ENCODE measurements around the gene CFAP157.

The CFAP157 gene

DNA sequence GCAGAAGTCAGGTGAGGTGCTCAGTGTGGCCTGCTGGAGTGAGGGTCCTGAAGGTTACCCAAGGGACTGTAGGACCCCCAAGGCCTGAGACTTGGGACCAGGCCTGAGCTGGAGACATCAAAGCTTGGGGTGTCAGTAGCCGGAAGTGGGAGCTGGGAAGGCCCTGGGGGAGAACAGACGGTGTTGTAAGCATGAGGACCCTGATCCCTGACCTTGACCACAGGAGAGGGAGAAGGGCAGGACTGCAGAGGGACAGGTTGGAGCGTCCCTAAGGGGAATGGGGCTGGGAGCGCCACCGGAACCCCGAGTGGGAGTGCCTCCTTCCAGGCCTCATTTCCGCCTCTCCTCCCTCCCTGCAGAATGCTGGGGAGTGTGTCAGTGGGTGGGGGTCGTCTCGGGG lies 9.6 kb downstream of the CFAP157 start:
- no peak for DNase-seq

DNA sequence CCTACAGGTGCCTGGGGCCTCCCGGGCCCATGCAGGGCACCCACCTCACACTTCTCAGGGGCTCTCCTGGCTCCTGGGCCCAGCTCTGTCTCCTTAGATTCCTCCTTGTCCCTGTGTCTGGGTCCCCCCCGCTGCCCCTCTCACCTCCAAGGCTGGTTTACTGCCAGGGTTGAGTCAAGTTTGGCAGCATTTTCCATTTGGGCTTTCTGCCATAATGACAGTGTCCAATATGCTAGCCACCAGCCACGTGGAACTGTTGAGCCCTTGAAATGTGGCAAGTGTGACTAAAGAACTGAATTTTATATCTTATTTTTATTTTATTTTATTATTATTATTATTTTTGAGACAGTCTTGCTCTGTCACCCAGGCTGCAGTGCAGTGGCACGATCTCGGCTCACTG lies 11.0 kb downstream of the CFAP157 start:
- DNase-seq = no peak

DNA sequence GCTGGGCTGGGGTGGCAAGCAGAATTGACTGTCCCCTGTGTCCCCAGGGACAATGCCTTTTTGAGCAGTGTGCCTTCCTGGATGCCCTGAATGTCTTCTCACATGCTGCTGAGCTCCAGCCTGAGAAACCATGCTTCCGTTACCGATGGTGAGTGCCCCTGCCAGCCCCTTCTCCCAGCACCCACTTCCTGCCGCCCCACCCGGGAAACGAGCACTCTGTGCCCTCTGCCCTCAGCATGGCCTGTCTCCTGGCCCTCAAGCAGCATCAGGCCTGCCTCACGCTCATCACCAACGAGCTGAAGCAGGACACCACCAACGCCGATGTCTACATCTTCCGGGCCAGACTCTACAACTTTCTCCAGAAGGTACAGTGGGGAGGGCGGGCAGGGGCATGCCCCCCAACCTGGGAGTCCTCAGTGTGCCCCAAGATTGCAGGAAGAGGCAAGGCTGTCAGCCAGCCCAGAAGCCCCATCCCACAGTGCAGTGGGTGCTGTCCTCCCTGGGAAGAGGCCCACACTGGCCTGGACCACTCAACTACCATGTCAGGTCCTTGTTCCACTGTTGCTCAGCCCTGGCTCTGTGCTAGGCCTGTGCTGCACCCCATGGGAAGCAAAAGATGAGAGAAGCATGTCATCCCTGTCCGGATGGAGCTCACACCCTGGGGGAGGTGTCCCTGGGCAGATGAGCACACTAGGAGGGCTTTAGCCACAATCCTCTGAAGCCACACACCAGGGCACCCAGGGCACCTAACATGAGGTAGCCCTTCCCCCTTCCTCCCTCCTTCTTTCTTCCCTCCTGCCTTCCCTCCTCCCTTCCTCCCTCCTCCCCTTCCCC lies 13.5 kb downstream of the CFAP157 start:
- DNase-seq = no peak

DNA sequence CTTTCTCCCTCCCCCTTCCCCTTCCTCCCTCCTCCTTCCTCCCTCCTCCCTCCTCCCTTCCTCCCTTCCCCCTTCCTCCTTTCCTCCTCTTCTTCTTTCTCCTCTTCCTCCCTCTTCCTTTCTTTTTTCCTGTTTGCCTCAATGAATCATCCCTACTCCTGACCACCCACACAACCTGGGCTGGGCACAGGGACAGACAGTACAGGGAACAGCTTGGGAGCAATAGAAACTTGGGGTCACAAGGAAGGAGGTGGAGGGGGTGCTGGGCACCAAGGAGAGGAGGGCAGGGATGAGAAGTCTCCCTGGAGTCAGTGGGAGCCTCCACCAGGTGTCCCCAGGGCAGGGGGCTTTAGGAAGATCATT lies 14.1 kb downstream of the CFAP157 start:
- no peak for DNase-seq

DNA sequence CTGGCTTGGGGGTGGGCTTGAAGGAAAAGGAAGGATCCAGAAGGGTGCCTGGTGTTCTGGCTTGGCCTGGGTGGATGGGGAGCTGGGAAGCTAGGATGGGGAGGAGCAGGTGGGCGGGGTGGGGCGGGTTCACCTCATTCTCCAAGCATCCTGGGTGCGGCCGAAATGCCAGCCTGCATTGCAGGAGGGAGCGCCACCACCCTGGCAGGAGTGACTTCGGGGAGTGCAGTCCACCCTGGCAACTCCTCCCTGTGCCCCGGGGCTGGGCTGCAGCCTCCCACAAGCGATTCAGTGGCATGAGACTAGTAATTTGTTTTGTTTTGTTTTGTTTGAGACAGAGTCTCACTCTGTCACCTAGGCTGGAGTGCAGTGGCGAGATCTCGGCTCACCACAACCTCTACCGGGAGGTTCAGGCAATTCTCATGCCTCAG lies 14.6 kb downstream of the CFAP157 start:
- DNase-seq = no peak

DNA sequence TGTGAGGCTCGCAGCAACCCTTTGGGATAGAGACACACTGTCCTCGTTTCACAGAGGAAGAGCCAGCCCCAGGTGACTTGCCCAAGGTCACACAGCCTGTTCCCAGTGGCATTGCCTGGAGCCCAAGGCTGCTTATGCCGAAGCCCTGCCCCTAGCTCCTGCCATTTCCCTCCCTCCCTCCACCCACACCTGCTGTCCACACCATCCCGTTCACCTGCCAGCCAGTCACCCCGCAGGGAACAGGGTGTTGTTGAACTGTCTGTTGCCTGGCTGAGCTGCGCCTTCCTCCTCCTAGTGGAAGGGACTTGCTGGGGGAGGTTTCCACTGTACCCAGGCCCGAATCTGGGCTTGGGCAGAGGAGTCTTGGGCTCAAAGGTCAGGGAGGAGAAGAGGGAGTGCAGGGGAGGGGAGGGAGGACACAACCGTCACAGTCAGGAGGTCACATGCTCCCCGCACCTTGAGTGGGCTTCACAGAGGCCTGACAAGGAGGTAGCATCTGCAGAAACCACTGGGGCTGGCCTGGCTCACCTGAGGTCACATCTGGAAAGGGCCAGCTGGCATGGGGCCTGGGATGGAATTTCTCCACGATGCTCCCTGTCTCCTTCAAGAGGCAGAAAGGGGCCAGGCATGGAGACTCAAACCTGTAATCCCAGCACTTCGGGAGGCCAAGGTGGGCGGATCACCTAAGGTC lies 15.4 kb downstream of the CFAP157 start:
- DNase-seq = no peak

DNA sequence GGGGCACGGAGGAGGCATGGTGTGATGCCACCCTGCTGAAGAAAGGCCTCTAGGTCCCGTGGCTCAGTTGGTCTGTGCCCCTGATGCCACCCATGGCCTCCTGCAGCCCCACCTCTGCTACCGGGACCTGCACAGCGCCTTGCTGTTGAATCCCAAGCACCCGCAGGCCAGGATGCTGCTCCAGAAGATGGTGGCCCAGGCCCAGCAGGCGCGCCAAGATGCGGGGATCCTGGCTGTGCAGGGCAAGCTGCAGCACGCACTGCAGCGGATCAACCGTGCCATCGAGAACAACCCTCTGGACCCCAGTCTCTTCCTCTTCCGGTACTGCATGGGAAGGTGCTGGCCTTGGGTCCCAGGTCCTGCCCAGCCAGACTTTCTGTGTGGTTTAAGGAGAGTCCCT lies 16.2 kb downstream of the CFAP157 start:
- DNase-seq = no peak

DNA sequence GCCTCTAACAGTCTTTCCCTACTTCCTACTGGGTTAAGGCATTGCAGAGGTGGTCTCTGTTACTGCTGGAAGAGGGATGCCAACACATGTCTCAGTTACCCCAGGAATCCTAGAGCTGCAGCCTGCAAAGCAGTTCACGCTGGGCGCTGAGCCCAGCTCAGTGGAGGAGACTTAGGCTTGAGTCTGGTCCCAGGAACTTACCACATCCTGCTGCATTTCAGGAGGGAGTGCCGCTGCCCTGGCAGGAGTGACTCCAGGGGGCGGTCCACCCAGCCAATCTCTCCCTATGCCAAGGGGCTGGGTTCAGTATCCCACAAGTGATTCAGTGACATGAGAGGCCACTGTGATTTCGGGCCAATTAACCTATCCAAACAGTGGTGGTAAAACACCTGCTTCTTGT lies 16.7 kb downstream of the CFAP157 start:
- no peak for DNase-seq

DNA sequence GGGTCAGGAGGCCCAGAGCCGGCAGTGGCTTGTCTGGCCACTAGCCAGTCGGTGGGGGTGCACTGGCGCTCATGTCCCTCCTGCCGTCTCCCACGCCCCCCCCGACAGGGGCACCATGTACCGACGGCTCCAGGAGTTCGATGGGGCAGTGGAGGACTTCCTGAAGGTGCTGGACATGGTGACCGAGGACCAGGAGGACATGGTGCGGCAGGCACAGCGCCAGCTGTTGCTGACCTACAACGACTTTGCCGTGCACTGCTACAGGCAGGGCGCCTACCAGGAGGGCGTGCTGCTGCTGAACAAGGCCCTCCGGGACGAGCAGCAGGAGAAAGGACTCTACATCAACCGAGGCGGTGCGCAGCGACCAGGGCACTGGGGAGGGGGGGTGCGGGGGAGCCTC lies 17.2 kb downstream of the CFAP157 start:
- DNase-seq = no peak

DNA sequence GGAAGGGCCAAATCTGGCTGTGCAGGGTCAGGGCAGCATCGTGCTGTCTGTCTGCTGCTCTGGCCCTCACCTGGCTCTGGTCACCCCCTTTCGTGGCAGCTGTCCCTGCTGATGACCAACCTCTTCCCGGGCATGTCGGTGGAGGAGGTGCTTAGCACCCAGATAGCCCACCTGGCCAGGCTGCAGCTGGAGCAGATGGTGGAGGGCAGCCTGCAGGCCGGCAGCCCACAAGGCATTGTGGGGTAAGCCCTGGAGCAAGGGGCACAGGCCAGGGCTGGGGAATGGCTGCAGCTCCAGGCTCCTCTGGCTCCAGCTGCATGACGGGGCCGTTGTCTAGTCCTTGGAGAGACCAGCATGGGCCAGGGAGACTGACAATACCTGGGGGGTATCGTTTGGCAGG lies 20.1 kb downstream of the CFAP157 start:
- no peak for DNase-seq

DNA sequence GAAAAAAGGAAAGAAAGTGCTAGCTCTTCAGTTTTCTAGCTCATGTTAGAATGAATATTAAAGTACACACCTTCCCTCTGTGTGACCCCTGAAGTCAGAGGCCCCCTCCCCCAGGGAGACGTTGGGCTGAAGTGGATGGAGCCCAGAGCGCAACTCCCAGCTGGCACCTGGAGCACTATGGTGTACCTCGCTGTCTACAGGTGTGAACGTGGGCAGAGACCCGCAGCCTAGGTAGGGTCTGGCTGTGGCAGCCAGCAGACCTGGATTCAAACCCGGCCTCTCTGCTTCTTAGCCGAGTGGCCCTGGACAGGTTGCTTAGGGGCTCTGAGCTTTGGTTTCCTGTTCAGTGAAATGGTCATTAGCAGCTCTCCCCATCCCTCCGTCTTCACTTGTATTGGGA lies 22.0 kb downstream of the CFAP157 start:
- no peak for DNase-seq

DNA sequence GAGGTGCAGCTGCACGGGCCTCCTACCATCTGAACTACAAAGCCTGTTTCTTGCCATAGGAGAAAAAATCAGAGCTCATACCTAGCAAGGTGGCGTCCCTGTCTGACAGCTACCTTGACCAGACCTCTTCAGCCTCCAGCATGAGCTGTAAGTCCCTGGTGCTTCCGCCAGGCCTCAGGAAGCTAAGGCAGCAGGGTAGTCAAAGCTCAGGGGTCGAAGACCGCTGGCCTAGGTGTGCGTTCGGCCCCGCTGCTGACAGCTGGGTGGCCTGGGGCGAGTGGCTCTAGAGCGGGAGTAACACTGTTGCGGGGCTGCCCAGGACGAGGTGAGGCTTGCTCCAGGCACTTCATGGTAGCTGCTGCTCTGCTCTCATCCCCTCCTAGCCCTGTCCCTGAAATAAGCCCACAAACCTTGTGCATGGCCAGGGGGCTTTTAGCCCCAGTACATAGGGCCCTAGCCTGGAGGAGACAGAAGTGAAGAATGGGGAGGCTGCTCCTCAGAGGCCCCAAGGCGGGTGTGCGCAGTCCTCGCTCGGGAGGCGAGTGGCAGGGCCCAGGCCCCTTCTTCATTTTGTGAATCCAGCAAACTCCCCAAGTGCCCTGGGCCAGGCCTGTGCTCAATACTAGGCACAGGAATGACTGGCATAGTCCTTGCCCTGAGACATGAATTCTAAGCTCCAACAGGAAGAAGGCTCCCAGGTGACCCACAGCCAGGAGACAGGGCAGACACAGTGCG lies 22.9 kb downstream of the CFAP157 start:
- no peak for DNase-seq

DNA sequence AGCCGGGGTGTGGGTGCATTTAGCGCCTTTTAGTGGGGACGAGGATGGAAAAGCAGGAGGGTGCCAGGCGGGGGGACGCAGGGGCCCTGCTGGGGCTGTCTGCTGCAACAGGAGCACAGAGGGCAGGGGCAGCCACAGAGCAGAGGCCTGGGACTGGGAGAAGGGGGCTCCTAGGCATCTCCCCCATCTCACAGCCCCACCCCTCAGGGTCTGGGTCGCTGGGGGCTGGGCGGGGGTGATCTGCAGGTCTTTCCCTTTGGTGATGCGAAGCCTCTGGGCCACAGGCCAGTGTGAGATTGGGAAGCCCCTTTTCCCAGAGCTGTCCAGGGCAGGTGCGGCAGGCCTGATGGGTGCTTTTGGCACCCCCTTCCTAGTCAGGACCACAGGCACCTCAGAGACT lies 23.5 kb downstream of the CFAP157 start:
- no peak for DNase-seq

DNA sequence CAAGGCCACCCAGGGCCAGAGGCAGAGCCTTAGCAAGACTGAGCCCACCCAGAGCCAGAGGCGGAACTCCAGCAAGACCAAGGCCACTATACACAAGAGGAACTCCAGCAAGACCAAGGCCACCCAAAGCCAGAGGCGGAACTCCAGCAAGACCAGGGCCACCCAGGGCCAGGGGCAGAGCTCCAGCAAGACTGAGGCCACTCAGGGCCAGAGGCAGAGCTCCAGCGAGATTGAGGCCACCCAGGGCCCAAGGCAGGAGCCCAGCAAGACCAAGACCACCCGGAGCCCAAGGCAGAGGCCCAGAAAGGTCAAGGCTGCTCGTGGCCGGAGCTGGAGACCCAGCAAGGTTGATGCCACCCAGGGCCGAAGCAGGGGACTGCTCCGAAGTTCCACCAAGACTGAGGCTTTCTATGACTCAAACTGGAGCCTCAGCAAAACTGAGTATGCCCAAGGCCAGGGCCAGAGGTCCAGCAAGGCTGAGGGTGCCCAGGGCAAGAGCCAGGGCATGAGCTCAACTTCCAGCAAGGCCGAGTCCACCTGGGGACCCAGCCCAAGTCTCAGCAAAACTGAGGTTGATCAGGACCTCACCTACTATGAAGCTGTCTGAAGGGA lies 24.1 kb downstream of the CFAP157 start:
- DNase-seq = no peak

DNA sequence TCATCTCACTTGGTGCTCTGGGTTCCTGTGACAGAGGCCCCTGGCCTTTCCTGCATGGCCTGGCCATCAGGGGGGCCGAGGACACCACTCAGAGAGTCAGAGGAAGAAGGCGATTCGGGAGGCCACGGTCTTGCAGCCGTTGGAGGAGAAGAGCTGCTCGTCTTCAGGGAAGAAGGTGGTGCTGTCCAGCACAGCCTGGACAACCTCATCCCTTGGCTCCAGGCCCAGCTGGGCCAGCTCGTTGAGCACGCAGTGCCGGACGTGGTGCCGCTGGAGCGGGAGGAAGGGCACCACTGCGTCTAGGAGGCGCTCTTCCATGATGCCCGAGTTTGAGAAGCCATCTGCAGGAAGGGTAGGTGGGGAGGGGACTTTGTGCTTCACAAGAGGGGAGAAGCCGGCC lies 25.1 kb downstream of the CFAP157 start:
- DNase-seq = no peak

DNA sequence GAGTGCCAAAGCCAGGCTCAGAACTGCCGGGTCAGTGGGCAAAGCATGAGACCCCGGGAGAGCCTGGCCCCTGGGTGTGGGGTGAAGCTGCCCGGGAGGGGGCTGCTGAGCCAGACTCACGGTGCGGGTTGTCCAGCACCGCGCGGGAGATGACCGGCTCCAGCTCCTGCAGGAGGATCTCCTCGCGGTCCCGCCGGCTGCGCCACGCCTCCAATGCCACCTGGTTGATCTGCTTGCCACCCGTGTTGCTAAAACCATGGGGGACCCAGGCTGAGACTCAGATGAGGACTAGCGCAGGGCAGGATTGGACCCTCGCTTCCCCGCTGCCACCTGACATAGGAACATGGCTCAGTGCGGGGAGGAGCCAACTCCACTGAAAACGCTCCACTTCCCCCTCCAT lies 25.7 kb downstream of the CFAP157 start:
- no peak for DNase-seq

DNA sequence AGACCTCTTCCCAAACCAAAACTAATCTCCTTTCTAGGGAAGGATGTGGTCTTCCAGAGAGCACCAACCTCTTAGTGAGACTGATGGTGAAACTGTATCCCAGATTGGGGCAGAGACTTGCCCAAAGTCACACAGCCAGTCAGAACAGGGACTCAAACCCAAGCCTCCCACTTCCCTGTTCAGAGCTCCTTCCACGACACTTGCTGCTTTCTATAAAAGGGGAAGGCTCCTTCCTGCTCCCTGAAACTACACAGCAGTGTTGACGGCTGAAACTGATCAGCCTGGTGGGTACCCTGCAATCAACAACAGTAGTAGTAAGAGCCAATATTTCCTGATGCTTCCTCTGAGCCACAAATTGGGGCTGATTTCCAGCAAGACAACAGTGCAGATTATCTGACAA lies 26.8 kb downstream of the CFAP157 start:
- DNase-seq = no peak

DNA sequence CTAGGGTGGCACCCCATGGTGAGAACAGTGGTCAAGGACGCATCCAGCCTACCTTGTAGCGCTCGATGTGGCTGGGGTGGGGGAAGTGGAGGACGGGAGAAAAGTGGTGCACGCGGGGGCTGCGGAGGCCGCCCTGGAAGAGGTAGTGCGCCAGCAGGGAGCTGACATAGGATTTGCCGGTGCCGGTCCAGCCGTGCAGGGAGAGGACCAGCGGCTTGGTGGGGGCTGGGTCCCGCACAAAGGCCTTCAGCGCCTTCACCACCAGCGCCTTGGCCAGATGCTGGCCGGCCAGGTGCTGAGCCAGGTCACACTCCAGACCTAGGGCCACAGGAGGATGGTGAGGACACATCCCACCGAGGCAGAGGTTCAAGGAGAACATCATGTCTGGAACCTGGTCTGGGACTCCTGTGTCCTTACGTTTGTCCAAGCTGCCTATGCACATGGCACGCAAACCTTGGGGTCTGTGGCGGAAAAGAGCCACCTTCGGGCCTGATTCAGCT lies 27.5 kb downstream of the CFAP157 start:
- no peak for DNase-seq

DNA sequence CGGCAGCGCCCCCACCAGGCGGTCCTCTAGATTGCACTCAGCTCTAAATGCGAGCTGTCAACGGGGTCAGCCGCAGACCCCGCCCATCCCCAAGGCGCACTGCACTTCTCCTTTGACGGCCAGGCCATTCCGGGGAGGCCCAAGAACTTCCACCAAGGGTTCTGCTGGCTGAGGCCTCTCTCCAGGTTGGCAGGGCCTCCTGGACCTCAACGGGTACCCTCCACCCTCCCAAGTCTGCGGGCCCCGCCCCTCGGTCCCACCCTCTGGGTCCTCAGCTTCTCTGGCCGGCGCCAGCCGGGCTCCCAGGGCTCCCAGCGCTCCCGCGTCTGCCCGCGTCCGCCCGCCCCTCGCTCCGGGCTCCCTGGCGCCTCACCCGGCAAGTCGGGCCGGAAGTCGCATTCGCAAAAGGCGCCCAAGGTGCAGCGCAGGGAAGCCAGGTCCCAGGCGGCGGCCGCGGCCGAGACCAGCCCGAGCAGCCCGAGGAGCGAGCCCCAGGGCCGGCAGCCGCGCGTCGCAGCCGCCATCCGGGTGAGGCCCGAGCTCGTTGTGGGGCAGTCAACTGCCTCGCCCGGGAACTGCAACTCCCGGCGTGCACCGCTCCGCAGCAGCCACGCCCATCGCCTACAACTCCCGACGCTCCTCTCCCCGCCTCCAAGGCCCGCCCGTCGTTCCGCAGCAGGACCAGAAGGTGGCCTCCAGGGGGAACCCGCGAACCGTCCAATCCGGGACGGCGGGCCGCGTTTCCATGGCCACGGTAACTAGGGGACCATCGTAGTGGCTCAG lies 28.1 kb downstream of the CFAP157 start, which contains the start of gene TOR2A:
TOR2A (minus strand) TSS at position 548 of the 783 bp plus-strand sequence; CDS start at position 524, 24 bp downstream.
- peak; percentile 94 for DNase-seq

DNA sequence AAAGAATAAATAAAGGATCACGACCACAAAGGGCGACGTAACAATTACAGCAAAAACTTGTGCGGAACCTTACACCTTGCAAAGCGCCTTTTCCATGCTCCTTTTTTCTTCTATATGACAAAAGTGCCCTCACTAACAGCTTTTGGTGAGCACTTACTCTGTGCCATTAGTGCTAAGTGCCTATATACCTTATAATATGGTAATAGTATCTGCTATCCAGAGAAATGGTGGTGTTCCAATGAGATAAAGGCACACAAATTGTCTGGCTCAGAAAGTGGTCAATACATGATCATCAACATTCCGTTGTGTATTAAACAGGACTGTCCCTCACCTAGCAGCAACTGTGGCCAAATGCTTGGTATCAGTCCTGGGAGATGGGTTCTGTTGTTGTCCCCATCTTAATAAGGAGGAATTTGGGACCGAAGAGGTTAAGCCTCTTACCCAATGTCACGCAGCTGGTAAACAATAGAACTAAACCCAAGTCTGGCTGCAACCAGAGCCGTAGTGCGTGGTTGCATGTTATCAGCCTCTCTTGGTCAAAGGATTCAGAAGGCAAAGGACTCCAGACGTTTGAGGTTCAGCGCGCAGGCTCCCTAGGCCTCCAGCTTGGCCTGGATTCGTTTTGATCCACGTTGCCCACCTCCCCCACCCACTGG lies 28.9 kb downstream of the CFAP157 start:
- no peak for DNase-seq

DNA sequence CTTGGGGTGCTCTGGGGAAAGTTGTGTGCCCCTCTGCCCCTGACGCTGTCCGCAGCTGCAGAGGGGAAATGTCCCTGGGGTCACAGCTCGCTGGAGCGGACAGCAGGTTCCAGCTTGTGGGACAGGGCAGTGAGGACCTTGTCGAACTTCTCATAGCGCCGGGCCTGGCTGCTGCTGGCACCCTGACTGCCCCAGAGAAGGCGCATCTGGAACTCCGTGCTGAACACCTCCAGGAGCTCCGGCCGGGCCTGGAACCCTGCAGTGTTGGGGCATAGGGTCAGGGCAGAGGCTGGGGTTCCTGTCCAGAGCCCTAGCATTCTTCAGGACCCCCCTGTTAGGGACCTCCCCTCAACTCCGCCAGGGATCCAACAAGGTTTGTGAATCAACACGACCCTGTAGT lies 31.9 kb downstream of the CFAP157 start:
- no peak for DNase-seq

Data from NCI-H1105 treated with DMSO at 0.1 percent for 48 hours (cell line).